ENCODE data around the gene PPM1L.
A peak's percentile ranks its signal among the peaks of the same experiment; 100 is the strongest.

The PPM1L gene

GRCh38 chr3:161101609-161102008, 345.6 kb downstream of the PPM1L start:
- DNase-seq (ENCODE audit: low read depth) = no peak

GRCh38 chr3:161103776-161104385, 347.9 kb downstream of the PPM1L start:
- DNase-seq (ENCODE audit: low read depth) = no peak

- DNase-seq (ENCODE audit: low read depth) = peak; percentile 1
Measured at GRCh38 chr3:161104561-161105551, 348.8 kb downstream of the PPM1L start, which contains the start of gene B3GALNT1. Gene B3GALNT1 (minus strand): TSS chr3:161105349. CDS start chr3:161086754, 18,595 bp downstream.

GRCh38 chr3:161107311-161107710, 351.3 kb downstream of the PPM1L start:
- DNase-seq (ENCODE audit: low read depth) = no peak

GRCh38 chr3:161108840-161109239, 352.8 kb downstream of the PPM1L start:
- no peak for DNase-seq (ENCODE audit: low read depth)

GRCh38 chr3:161117646-161118045, 361.6 kb downstream of the PPM1L start:
- no peak for DNase-seq (ENCODE audit: low read depth)

- DNase-seq (ENCODE audit: low read depth) = no peak
Measured at GRCh38 chr3:161126495-161126894, 370.5 kb downstream of the PPM1L start.

All from stimulated activated CD8-positive, alpha-beta memory T cell treated with anti-CD3 and anti-CD28 coated beads, Interleukin-15, amount 100 ng/mL, for 24 hours (primary cell).